Karpas-422 (cell line): Measurements from ENCODE around the gene CRKL. TPM values are rescaled to one million over a fixed set of nuclear protein-coding genes. Genes with fewer than 3 reads are reported as not detected.

Experiments used
- total RNA-seq: library from RNA; depleted of rRNA; stranded (reverse); fragments of >200 nt; shearing (Covaris generic); gene quantifications from 2 replicates; pipeline ENCODE4 v1.2.3, GENCODE V29; 2014; ENCODE audit warnings: low replicate concordance; rRNA removed

Gene CRKL
- total RNA-seq, 1 experiment from 2014 or later, result 58.4 TPM

Other genes starting within 250 kb of the CRKL start
- not detected in 2 replicates for gene SERPIND1, start 143.3 kb upstream of the CRKL start, total RNA-seq
- 66.1 and 80.7 TPM in 2 replicates for gene PI4KA, start 58.6 kb upstream of the CRKL start, total RNA-seq
- gene SNAP29, start 58.4 kb upstream of the CRKL start, total RNA-seq, result 10.1 and 17.4 TPM in 2 replicates
- 0.40 TPM in 1 of 2 replicates, not detected in the other for gene AIFM3, start 49.8 kb downstream of the CRKL start, total RNA-seq
- gene LZTR1, start 64.9 kb downstream of the CRKL start, total RNA-seq, result 22.4 and 48.8 TPM in 2 replicates
- 33.7 and 43.9 TPM in 2 replicates for gene THAP7, start 84.7 kb downstream of the CRKL start, total RNA-seq
- gene P2RX6, start 97.8 kb downstream of the CRKL start, total RNA-seq, result 1.6 and 2.0 TPM in 2 replicates
- gene SLC7A4, start 115.2 kb downstream of the CRKL start, total RNA-seq, result not detected in 2 replicates
- not detected in 2 replicates for gene LRRC74B, start 128.5 kb downstream of the CRKL start, total RNA-seq